ENCODE data around the gene RAP2C.

RAP2C gene

GRCh38 chrX:132219343-132219768 lies at the start of gene RAP2C:
Gene RAP2C, minus strand, starts transcription at chrX:132219447. Its CDS starts 2,179 bp downstream, at chrX:132217268.
- peak; percentile 11 for DNase-seq (ENCODE audit: low read depth)

GRCh38 chrX:132267392-132267791 lies 48.1 kb upstream of the RAP2C start:
- no peak for DNase-seq (ENCODE audit: low read depth)

GRCh38 chrX:132266583-132267355 lies 47.5 kb upstream of the RAP2C start:
- no peak for DNase-seq (ENCODE audit: low read depth)

- DNase-seq (ENCODE audit: low read depth) = no peak
Measured at GRCh38 chrX:132263127-132263526, 43.9 kb upstream of the RAP2C start.

- no peak for DNase-seq (ENCODE audit: low read depth)
Measured at GRCh38 chrX:132258509-132258908, 39.3 kb upstream of the RAP2C start.

GRCh38 chrX:132257116-132257515 lies 37.9 kb upstream of the RAP2C start:
- no peak for DNase-seq (ENCODE audit: low read depth)

GRCh38 chrX:132236121-132236520 lies 16.9 kb upstream of the RAP2C start:
- DNase-seq (ENCODE audit: low read depth) = no peak

GRCh38 chrX:132235488-132235887 lies 16.2 kb upstream of the RAP2C start:
- no peak for DNase-seq (ENCODE audit: low read depth)

- DNase-seq (ENCODE audit: low read depth) = no peak
Measured at GRCh38 chrX:132231587-132231986, 12.3 kb upstream of the RAP2C start.

GRCh38 chrX:132227383-132228112 lies 8.3 kb upstream of the RAP2C start:
- no peak for DNase-seq (ENCODE audit: low read depth)

GRCh38 chrX:132226169-132226568 lies 6.9 kb upstream of the RAP2C start:
- no peak for DNase-seq (ENCODE audit: low read depth)

- DNase-seq (ENCODE audit: low read depth) = peak; percentile 67
Measured at GRCh38 chrX:132218100-132218812, 991 bp downstream of the RAP2C start.

GRCh38 chrX:132217203-132218073 lies 1.8 kb downstream of the RAP2C start:
- peak; percentile 53 for DNase-seq (ENCODE audit: low read depth)

- DNase-seq (ENCODE audit: low read depth) = no peak
Measured at GRCh38 chrX:132216806-132217202, 2.4 kb downstream of the RAP2C start.

GRCh38 chrX:132216283-132216682 lies 3.0 kb downstream of the RAP2C start:
- no peak for DNase-seq (ENCODE audit: low read depth)

- no peak for DNase-seq (ENCODE audit: low read depth)
Measured at GRCh38 chrX:132214518-132214917, 4.7 kb downstream of the RAP2C start.

- no peak for DNase-seq (ENCODE audit: low read depth)
Measured at GRCh38 chrX:132209527-132209926, 9.7 kb downstream of the RAP2C start.

- DNase-seq (ENCODE audit: low read depth) = no peak
Measured at GRCh38 chrX:132208422-132208821, 10.8 kb downstream of the RAP2C start.

- no peak for DNase-seq (ENCODE audit: low read depth)
Measured at GRCh38 chrX:132207996-132208395, 11.3 kb downstream of the RAP2C start.

- no peak for DNase-seq (ENCODE audit: low read depth)
Measured at GRCh38 chrX:132206259-132206658, 13.0 kb downstream of the RAP2C start.

- DNase-seq (ENCODE audit: low read depth) = no peak
Measured at GRCh38 chrX:132204629-132205028, 14.6 kb downstream of the RAP2C start.

GRCh38 chrX:132200976-132201375 lies 18.3 kb downstream of the RAP2C start:
- no peak for DNase-seq (ENCODE audit: low read depth)
